Hepatocyte (in vitro differentiated cells): ENCODE data around the gene NTSR1. TPM values are rescaled to one million over a fixed set of nuclear protein-coding genes. Genes with fewer than 3 reads are reported as not detected.

Source experiments
- DNase-seq: peaks from one replicate; pipeline ENCODE4 v3.0.0-alpha.2; 2016; ENCODE audit warnings: low spot score
- H2AFZ ChIP-seq: fragments of 200-600 bp; sonication (generic); 2 replicates; pipeline ENCODE4 v1.6.0; 2016; ENCODE audit warnings: antibody characterized with exemption, mild to moderate bottlenecking
- H3K27ac ChIP-seq: fragments of 200-600 bp; sonication (generic); 2 replicates; pipeline ENCODE4 v1.5.1; 2016; ENCODE audit warnings: mild to moderate bottlenecking
- H3K27me3 ChIP-seq: fragments of 200-600 bp; sonication (generic); 2 replicates; pipeline ENCODE4 v1.6.1; 2016
- H3K36me3 ChIP-seq: fragments of 200-600 bp; sonication (generic); replicated peaks from 2 replicates; pipeline ENCODE4 v1.5.1; 2016; ENCODE audit warnings: low read depth; ENCODE audit not compliant: insufficient read depth
- H3K4me1 ChIP-seq: fragments of 200-600 bp; sonication (generic); 2 replicates; pipeline ENCODE4 v1.5.1; 2016; ENCODE audit warnings: mild to moderate bottlenecking, moderate library complexity; ENCODE audit not compliant: insufficient read depth
- H3K4me2 ChIP-seq: fragments of 200-600 bp; sonication (generic); 2 replicates; pipeline ENCODE4 v1.6.0; 2016
- H3K4me3 ChIP-seq: fragments of 200-600 bp; sonication (generic); 2 replicates; pipeline ENCODE4 v1.5.1; 2016; ENCODE audit warnings: mild to moderate bottlenecking
- H3K79me2 ChIP-seq: fragments of 200-600 bp; sonication (generic); 2 replicates; pipeline ENCODE4 v1.6.0; 2017; ENCODE audit warnings: mild to moderate bottlenecking
- H3K9me2 ChIP-seq: fragments of 200-600 bp; sonication (generic); replicated peaks from 2 replicates; pipeline ENCODE4 v1.6.0; 2017; ENCODE audit warnings: mild to moderate bottlenecking; ENCODE audit not compliant: insufficient read depth
- H3K9me3 ChIP-seq: fragments of 200-600 bp; sonication (generic); 2 replicates; pipeline ENCODE4 v1.5.1; 2016; ENCODE audit warnings: low read depth, mild to moderate bottlenecking
- H4K20me1 ChIP-seq: fragments of 200-600 bp; sonication (generic); 2 replicates; pipeline ENCODE4 v1.6.0; 2016; ENCODE audit warnings: mild to moderate bottlenecking; ENCODE audit not compliant: insufficient read depth, poor library complexity, severe bottlenecking
- CTCF ChIP-seq: fragments of 200-600 bp; sonication (generic); IDR thresholded peaks from 2 replicates; pipeline ENCODE4 v1.5.1; 2016; ENCODE audit warnings: antibody characterized with exemption, mild to moderate bottlenecking; ENCODE audit not compliant: poor library complexity
- EZH2 ChIP-seq: fragments of 200-600 bp; sonication (generic); IDR thresholded peaks from 2 replicates; pipeline ENCODE4 v1.6.1; 2016; ENCODE audit warnings: antibody characterized with exemption, mild to moderate bottlenecking, borderline replicate concordance
- EZH2phosphoT487 ChIP-seq: fragments of 200-600 bp; sonication (generic); IDR thresholded peaks from one replicate; pipeline ENCODE4 v1.6.1; 2018; ENCODE audit warnings: antibody characterized with exemption, mild to moderate bottlenecking, low read depth, moderate library complexity; ENCODE audit not compliant: unreplicated experiment, severe bottlenecking
- WGBS: methylation state at CpG from one replicate; pipeline ENCODE4 v1.1.6; 2016; ENCODE audit warnings: low lambda C conversion rate; ENCODE audit errors: missing lambda C conversion rate; 5-methylcytosine and 5-hydroxymethylcytosine counted together
- polyA plus RNA-seq: library from polyadenylated mRNA; unstranded; fragments of >200 nt; fragmentation: Nextera tagmentation; extraction: Ambion mirVana; gene quantifications from 2 replicates; pipeline ENCODE4 v1.2.1, GENCODE V29; 2016
- total RNA-seq: library from RNA; depleted of rRNA; stranded (reverse); fragments of >200 nt; gene quantifications from 2 replicates; pipeline ENCODE4 v1.2.3, GENCODE V29; 2014

NTSR1 gene
- total and polyA plus RNA-seq, 2 experiments from 2014 or later, result 0.37 TPM; not detected in 1

- H3K4me1 ChIP-seq, result no peaks in the 10 kb centered on the region
- no peak overlapping the region for H3K4me3 ChIP-seq
- no peaks in the 10 kb centered on the region for H3K27me3 ChIP-seq
- no peak overlapping the region for H2AFZ ChIP-seq
- TF ChIP-seq EZH2phosphoT487 (no peak), CTCF (no peak), EZH2 (no peak)
- H4K20me1 ChIP-seq, result no peaks in the 10 kb centered on the region
- no peaks in the 10 kb centered on the region for H3K9me3 ChIP-seq
- H3K36me3 ChIP-seq, result no peaks in the 10 kb centered on the region
- no peaks in the 10 kb centered on the region for H3K79me2 ChIP-seq
- WGBS, result 89% methylated on average over 22 of the region's 24 CpGs
- H3K9me2 ChIP-seq, result no peaks in the 10 kb centered on the region
- H3K4me2 ChIP-seq, result no peak overlapping the region
- H3K27ac ChIP-seq, result no peak overlapping the region
- DNase-seq, result no peak
Measured at GRCh38 chr20:62701161-62702012, 7.2 kb upstream of the NTSR1 start.

- Histone ChIP-seq H3K9me2 (no peaks in the 10 kb centered on the region), H3K36me3 (no peaks in the 10 kb centered on the region), H3K27ac (no peak overlapping the region), H2AFZ (no peak overlapping the region), H3K4me1 (no peaks in the 10 kb centered on the region), H4K20me1 (no peaks in the 10 kb centered on the region), H3K4me3 (no peak overlapping the region), H3K9me3 (no peaks in the 10 kb centered on the region), H3K79me2 (no peaks in the 10 kb centered on the region), H3K4me2 (no peak overlapping the region), H3K27me3 (peaks cover under 1% of the 10 kb centered on the region)
- no peak for DNase-seq
- WGBS, result 88% methylated on average over 11 of the region's 11 CpGs
- TF ChIP-seq EZH2 (no peak), CTCF (no peak), EZH2phosphoT487 (no peak)
Measured at GRCh38 chr20:62702013-62702300, 6.7 kb upstream of the NTSR1 start.

- H3K9me3 ChIP-seq, result no peaks in the 10 kb centered on the region
- no peak overlapping the region for H3K4me2 ChIP-seq
- TF ChIP-seq EZH2phosphoT487 (no peak), EZH2 (no peak), CTCF (no peak)
- H3K27ac ChIP-seq, result no peak overlapping the region
- no peaks in the 10 kb centered on the region for H3K9me2 ChIP-seq
- peak; percentile 43 for DNase-seq
- WGBS, result 82% methylated on average over 25 of the region's 25 CpGs
- no peaks in the 10 kb centered on the region for H4K20me1 ChIP-seq
- H3K79me2 ChIP-seq, result no peaks in the 10 kb centered on the region
- H3K36me3 ChIP-seq, result no peaks in the 10 kb centered on the region
- peaks cover 13% of the 10 kb centered on the region for H3K27me3 ChIP-seq
- no peak overlapping the region for H3K4me3 ChIP-seq
- H2AFZ ChIP-seq, result no peak overlapping the region
- H3K4me1 ChIP-seq, result no peaks in the 10 kb centered on the region
Measured at GRCh38 chr20:62702895-62703852, 5.5 kb upstream of the NTSR1 start.
